HepG2 (cell line): ENCODE data around the gene GGA2. TPM values are rescaled to one million over a fixed set of nuclear protein-coding genes. Genes with fewer than 3 reads are reported as not detected.

Source experiments
- FOXK2 ChIP-seq: fragments of 450-650 bp; IDR thresholded peaks from 2 replicates; pipeline ENCODE4 v1.6.1; 2016
- KLF13 ChIP-seq: sonication (generic); formaldehyde crosslinking; IDR thresholded peaks from 2 replicates; pipeline ENCODE4 v1.4.0; 2020; ENCODE audit warnings: mild to moderate bottlenecking, missing genetic modification reagents
- MIXL1 ChIP-seq: IDR thresholded peaks from 2 replicates; pipeline ENCODE4 v1.6.1; 2016
- NFIB ChIP-seq: sonication (generic); formaldehyde crosslinking; IDR thresholded peaks from 2 replicates; pipeline ENCODE4 v1.9.0; 2021; ENCODE audit warnings: missing genetic modification reagents, mild to moderate bottlenecking, borderline replicate concordance
- PCBP2 ChIP-seq: fragments of 200-400 bp; formaldehyde crosslinking; optimal IDR thresholded peaks from 2 replicates; pipeline ENCODE3; 2018; ENCODE audit warnings: low read length, low read depth; ENCODE audit not compliant: poor library complexity, severe bottlenecking
- PPARG ChIP-seq: conservative IDR thresholded peaks from 2 replicates; pipeline ENCODE4 v1.6.1; 2016; ENCODE audit warnings: missing biosample characterization, missing genetic modification reagents
- ZKSCAN5 ChIP-seq: sonication (generic); formaldehyde crosslinking; IDR thresholded peaks from 2 replicates; pipeline ENCODE4 v1.5.1; 2020; ENCODE audit warnings: mild to moderate bottlenecking, missing genetic modification reagents
- ZNF101 ChIP-seq: sonication (generic); formaldehyde crosslinking; IDR thresholded peaks from 2 replicates; pipeline ENCODE4 v1.4.0; 2020; ENCODE audit warnings: mild to moderate bottlenecking, low read depth, missing genetic modification reagents, borderline replicate concordance
- ZNF224 ChIP-seq: sonication (generic); formaldehyde crosslinking; IDR thresholded peaks from 2 replicates; pipeline ENCODE4 v1.5.0; 2020; ENCODE audit warnings: mild to moderate bottlenecking, missing genetic modification reagents
- ZNF333 ChIP-seq: sonication (generic); formaldehyde crosslinking; IDR thresholded peaks from 2 replicates; pipeline ENCODE4 v1.4.0; 2020; ENCODE audit warnings: mild to moderate bottlenecking, missing genetic modification reagents, borderline replicate concordance
- ZNF556 ChIP-seq: sonication (generic); formaldehyde crosslinking; IDR thresholded peaks from 2 replicates; pipeline ENCODE4 v1.4.0; 2020; ENCODE audit warnings: mild to moderate bottlenecking, missing genetic modification reagents, borderline replicate concordance
- ZNF572 ChIP-seq: sonication (generic); formaldehyde crosslinking; IDR thresholded peaks from 2 replicates; pipeline ENCODE4 v1.5.1; 2020; ENCODE audit warnings: mild to moderate bottlenecking, missing genetic modification reagents
- polyA plus RNA-seq, 8 experiments: library from polyadenylated mRNA; depleted of rRNA in 3 of 8; stranded (reverse) in 7 of 8; unstranded in 1 of 8; fragments of >200 nt; fragmentation: Illumina TruSeq in 4 of 8; extraction: Trizol in 4 of 8; gene quantifications; 2 replicates each; pipeline versions ENCODE4 v1.2.1 to v1.2.3, GENCODE V29; 2011 to 2016; ENCODE audit warnings: low read depth in 4 of 8, missing spikeins in 1 of 8, mixed read lengths in 1 of 8; ENCODE audit not compliant: insufficient read depth in 1 of 8
- total RNA-seq, 5 experiments: library from RNA; depleted of rRNA; stranded (reverse); fragments of >200 nt; fragmentation: Illumina TruSeq; extraction: Trizol; gene quantifications; 2 replicates each; pipeline ENCODE4 v1.2.3, GENCODE V29; 2016; ENCODE audit warnings: low read depth in 1 of 5
- TF ChIP-seq, protein P1 (sequence below), 2 experiments: fragments of 450-650 bp in 1 of 2; sonication (generic) in 1 of 2; formaldehyde crosslinking in 1 of 2; IDR thresholded peaks; 2 replicates each; pipeline versions ENCODE4 v1.6.1 to v1.8.0; 2016 to 2022; ENCODE audit warnings: antibody characterized with exemption in 1 of 2, mild to moderate bottlenecking in 1 of 2, missing genetic modification reagents in 1 of 2
- TF ChIP-seq, protein P2 (sequence below): sonication (generic); formaldehyde crosslinking; IDR thresholded peaks from 2 replicates; pipeline ENCODE4 v1.4.0; 2020; ENCODE audit warnings: missing genetic modification reagents, mild to moderate bottlenecking, borderline replicate concordance
- TF ChIP-seq, protein P3 (sequence below): sonication (generic); formaldehyde crosslinking; IDR thresholded peaks from 2 replicates; pipeline ENCODE4 v1.5.1; 2020; ENCODE audit warnings: mild to moderate bottlenecking, moderate library complexity, missing genetic modification reagents

GGA2 gene
- total and polyA plus RNA-seq, 2 of the 13 experiments (the other 11 are each of a cell fraction or from before 2014, with no cell fraction given), result 51.5 to 69.8 TPM

DNA sequence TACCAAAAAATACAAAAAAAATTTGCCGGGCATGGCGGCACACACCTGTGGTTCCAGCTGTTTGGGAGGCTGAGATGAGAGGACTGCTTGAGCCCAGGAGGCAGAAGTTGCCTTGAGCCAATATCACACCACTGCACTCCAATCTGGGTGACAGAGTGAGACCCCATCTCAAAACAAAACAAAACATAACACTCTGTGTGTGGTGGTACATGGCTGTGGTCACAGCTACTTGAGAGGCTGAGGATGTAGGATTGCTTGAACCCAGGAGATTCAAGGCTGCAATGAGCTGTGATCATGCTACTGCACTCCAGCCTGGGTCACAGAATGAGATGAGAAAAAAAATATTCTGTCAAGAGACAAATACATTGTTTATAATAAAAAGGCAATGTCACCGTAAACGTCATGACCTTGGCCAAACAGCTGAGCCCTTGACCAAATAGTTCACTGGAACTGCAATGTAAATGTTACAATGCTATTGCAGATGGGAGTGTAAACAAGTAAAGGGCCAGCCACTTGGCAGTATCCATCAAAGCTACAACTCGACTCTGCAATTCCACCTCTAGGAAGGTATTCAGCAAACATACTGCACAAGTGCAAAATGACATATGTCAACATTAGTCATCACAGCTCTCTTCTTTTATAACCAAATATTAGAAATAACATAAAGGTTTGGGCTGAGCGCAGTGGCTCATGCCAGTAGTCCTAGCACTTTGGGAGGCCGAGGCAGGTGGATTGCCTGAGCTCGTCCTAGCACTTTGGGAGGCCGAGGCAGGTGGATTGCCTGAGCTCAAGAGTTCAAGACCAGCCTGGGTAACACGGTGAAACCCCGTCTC lies 29.9 kb upstream of the GGA2 start (continued):
- TF ChIP-seq, protein P1, sequence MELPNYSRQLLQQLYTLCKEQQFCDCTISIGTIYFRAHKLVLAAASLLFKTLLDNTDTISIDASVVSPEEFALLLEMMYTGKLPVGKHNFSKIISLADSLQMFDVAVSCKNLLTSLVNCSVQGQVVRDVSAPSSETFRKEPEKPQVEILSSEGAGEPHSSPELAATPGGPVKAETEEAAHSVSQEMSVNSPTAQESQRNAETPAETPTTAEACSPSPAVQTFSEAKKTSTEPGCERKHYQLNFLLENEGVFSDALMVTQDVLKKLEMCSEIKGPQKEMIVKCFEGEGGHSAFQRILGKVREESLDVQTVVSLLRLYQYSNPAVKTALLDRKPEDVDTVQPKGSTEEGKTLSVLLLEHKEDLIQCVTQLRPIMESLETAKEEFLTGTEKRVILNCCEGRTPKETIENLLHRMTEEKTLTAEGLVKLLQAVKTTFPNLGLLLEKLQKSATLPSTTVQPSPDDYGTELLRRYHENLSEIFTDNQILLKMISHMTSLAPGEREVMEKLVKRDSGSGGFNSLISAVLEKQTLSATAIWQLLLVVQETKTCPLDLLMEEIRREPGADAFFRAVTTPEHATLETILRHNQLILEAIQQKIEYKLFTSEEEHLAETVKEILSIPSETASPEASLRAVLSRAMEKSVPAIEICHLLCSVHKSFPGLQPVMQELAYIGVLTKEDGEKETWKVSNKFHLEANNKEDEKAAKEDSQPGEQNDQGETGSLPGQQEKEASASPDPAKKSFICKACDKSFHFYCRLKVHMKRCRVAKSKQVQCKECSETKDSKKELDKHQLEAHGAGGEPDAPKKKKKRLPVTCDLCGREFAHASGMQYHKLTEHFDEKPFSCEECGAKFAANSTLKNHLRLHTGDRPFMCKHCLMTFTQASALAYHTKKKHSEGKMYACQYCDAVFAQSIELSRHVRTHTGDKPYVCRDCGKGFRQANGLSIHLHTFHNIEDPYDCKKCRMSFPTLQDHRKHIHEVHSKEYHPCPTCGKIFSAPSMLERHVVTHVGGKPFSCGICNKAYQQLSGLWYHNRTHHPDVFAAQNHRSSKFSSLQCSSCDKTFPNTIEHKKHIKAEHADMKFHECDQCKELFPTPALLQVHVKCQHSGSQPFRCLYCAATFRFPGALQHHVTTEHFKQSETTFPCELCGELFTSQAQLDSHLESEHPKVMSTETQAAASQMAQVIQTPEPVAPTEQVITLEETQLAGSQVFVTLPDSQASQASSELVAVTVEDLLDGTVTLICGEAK (IDR thresholded peaks at IDR 0.05), result no peak; the same call in 1 of the 2 replicates
- TF ChIP-seq, protein P1 (CRISPR knock-in tag; IDR thresholded peaks at IDR 0.05), result peak; percentile 57; the same call in 1 of the 2 replicates
- peak; percentile 59; the same call in 1 of the 2 replicates for TF ChIP-seq ZNF224 (CRISPR knock-in tag)
- TF ChIP-seq MIXL1 (CRISPR knock-in tag), result peak; percentile 98
- TF ChIP-seq PPARG (CRISPR knock-in tag), result peak; percentile 88
- no peak for TF ChIP-seq ZNF101
- no peak for TF ChIP-seq PCBP2
- TF ChIP-seq, protein P2, sequence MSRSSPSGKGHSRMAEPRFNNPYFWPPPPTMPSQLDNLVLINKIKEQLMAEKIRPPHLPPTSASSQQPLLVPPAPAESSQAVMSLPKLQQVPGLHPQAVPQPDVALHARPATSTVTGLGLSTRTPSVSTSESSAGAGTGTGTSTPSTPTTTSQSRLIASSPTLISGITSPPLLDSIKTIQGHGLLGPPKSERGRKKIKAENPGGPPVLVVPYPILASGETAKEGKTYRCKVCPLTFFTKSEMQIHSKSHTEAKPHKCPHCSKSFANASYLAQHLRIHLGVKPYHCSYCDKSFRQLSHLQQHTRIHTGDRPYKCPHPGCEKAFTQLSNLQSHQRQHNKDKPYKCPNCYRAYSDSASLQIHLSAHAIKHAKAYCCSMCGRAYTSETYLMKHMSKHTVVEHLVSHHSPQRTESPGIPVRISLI (CRISPR knock-in tag), result peak; percentile 89; the same call in 1 of the 2 replicates
- no peak for TF ChIP-seq NFIB
- no peak for TF ChIP-seq ZNF572 (CRISPR knock-in tag)
- no peak for TF ChIP-seq ZNF333
- TF ChIP-seq ZKSCAN5 (CRISPR knock-in tag), result no peak
- TF ChIP-seq, protein P3, sequence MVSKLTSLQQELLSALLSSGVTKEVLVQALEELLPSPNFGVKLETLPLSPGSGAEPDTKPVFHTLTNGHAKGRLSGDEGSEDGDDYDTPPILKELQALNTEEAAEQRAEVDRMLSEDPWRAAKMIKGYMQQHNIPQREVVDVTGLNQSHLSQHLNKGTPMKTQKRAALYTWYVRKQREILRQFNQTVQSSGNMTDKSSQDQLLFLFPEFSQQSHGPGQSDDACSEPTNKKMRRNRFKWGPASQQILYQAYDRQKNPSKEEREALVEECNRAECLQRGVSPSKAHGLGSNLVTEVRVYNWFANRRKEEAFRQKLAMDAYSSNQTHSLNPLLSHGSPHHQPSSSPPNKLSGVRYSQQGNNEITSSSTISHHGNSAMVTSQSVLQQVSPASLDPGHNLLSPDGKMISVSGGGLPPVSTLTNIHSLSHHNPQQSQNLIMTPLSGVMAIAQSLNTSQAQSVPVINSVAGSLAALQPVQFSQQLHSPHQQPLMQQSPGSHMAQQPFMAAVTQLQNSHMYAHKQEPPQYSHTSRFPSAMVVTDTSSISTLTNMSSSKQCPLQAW (CRISPR knock-in tag), result peak; percentile 99
- TF ChIP-seq KLF13 (CRISPR knock-in tag), result no peak
- TF ChIP-seq FOXK2, result peak; percentile 99
- peak; percentile 99 for TF ChIP-seq ZNF556
